GM12878 (cell line): ENCODE measurements around the gene FRMD8. TPM values are rescaled to one million over a fixed set of nuclear protein-coding genes. Genes with fewer than 3 reads are reported as not detected.
A peak's percentile ranks its signal among the peaks of the same experiment; 100 is the strongest.

Source experiments
- BCL11A ChIP-seq: IDR thresholded peaks from 2 replicates; pipeline ENCODE4 v1.6.1; 2011; ENCODE audit warnings: low read depth, low read length
- E2F8 ChIP-seq: fragments of 450-650 bp; IDR thresholded peaks from 2 replicates; pipeline ENCODE4 v1.6.1; 2018; ENCODE audit warnings: mild to moderate bottlenecking, low read depth, moderate library complexity; ENCODE audit not compliant: partially characterized antibody
- IKZF2 ChIP-seq, 2 experiments: fragments of 450-650 bp; IDR thresholded peaks; 2 replicates each; pipeline ENCODE4 v1.6.1; 2017; ENCODE audit warnings: mild to moderate bottlenecking in 2 of 2, moderate library complexity in 2 of 2
- IRF3 ChIP-seq: fragments of 450-650 bp; IDR thresholded peaks from 2 replicates; pipeline ENCODE4 v1.6.1; 2014; ENCODE audit warnings: mild to moderate bottlenecking
- IRF5 ChIP-seq: fragments of 450-650 bp; IDR thresholded peaks from 2 replicates; pipeline ENCODE4 v1.6.1; 2017; ENCODE audit warnings: borderline replicate concordance
- JUND ChIP-seq: IDR thresholded peaks from 2 replicates; pipeline ENCODE4 v1.6.1; 2012; ENCODE audit warnings: low read depth, mild to moderate bottlenecking, low read length, improper control_type of control experiment, moderate library complexity
- LARP7 ChIP-seq: fragments of 450-650 bp; IDR thresholded peaks from 2 replicates; pipeline ENCODE4 v1.6.1; 2017; ENCODE audit warnings: mild to moderate bottlenecking
- MYB ChIP-seq: fragments of 150-350 bp; IDR thresholded peaks from 2 replicates; pipeline ENCODE4 v1.6.1; 2014; ENCODE audit warnings: mild to moderate bottlenecking, low read depth, low read length, borderline replicate concordance
- NFYA ChIP-seq: IDR thresholded peaks from 2 replicates; pipeline ENCODE4 v1.6.1; 2011; ENCODE audit warnings: low read depth, mild to moderate bottlenecking, low read length, improper control_type of control experiment, borderline replicate concordance
- NRF1 ChIP-seq: conservative IDR thresholded peaks from 2 replicates; pipeline ENCODE4 v1.6.1; 2011; ENCODE audit warnings: mild to moderate bottlenecking, low read depth, low read length, improper control_type of control experiment
- POLR2AphosphoS2 ChIP-seq: IDR thresholded peaks from 2 replicates; pipeline ENCODE4 v1.6.1; 2011; ENCODE audit warnings: low read depth, mild to moderate bottlenecking, low read length, improper control_type of control experiment, moderate library complexity
- RCOR1 ChIP-seq: conservative IDR thresholded peaks from 2 replicates; pipeline ENCODE4 v1.6.1; 2012; ENCODE audit warnings: low read depth, low read length, improper control_type of control experiment
- SMC3 ChIP-seq: IDR thresholded peaks from 2 replicates; pipeline ENCODE4 v1.6.1; 2011; ENCODE audit warnings: low read length, improper control_type of control experiment, borderline replicate concordance
- SREBF1 ChIP-seq: IDR thresholded peaks from 2 replicates; pipeline ENCODE4 v1.6.1; 2012; ENCODE audit warnings: mild to moderate bottlenecking, low read length
- TCF12 ChIP-seq: IDR thresholded peaks from 2 replicates; pipeline ENCODE4 v1.6.1; 2011; ENCODE audit warnings: low read depth, mild to moderate bottlenecking, low read length
- TCF3 ChIP-seq: IDR thresholded peaks from 2 replicates; pipeline ENCODE4 v1.6.1; 2012; ENCODE audit warnings: low read depth, mild to moderate bottlenecking, low read length, borderline replicate concordance; ENCODE audit not compliant: insufficient read depth
- TCF7 ChIP-seq: IDR thresholded peaks from 2 replicates; pipeline ENCODE4 v1.6.1; 2014; ENCODE audit warnings: antibody characterized with exemption, borderline replicate concordance
- YY1 ChIP-seq: IDR thresholded peaks from 2 replicates; pipeline ENCODE4 v1.6.1; 2011; ENCODE audit warnings: low read depth, mild to moderate bottlenecking, low read length
- ZBED1 ChIP-seq: IDR thresholded peaks from 2 replicates; pipeline ENCODE4 v1.6.1; 2016; ENCODE audit warnings: borderline replicate concordance
- ZBTB11 ChIP-seq: fragments of 450-650 bp; formaldehyde crosslinking; IDR thresholded peaks from 2 replicates; pipeline ENCODE4 v1.5.0; 2022; ENCODE audit warnings: mild to moderate bottlenecking, missing genetic modification characterization
- ZNF384 ChIP-seq: IDR thresholded peaks from 2 replicates; pipeline ENCODE4 v1.6.1; 2012; ENCODE audit warnings: low read depth, mild to moderate bottlenecking, low read length, improper control_type of control experiment, borderline replicate concordance
- polyA plus RNA-seq, 11 experiments: library from polyadenylated mRNA; depleted of rRNA in 4 of 11; unstranded in 6 of 11; stranded (reverse) in 5 of 11; fragments of >200 nt; fragmentation: Nextera tagmentation in 4 of 11; fragmentation: Illumina TruSeq in 1 of 11; extraction: Ambion mirVana in 4 of 11; extraction: Trizol in 1 of 11; gene quantifications; 1 replicate in 1 of 11; 2 replicates in 10 of 11; pipeline versions ENCODE4 v1.2.1 to v1.2.3, GENCODE V29; 2011 to 2016; ENCODE audit warnings: inconsistent platforms in 2 of 11, missing spikeins in 2 of 11, low read depth in 1 of 11
- total RNA-seq, 4 experiments: library from RNA; depleted of rRNA in 3 of 4; stranded (reverse); fragments of >200 nt in 3 of 4; fragmentation: Illumina TruSeq in 1 of 4; extraction: Trizol in 1 of 4; gene quantifications; 2 replicates each; pipeline versions ENCODE4 v1.2.1 to v1.2.3, GENCODE V29; 2013 to 2021

Gene FRMD8
- total and polyA plus RNA-seq, 10 of the 15 experiments (the other 5 are each of a cell fraction or from before 2014, with no cell fraction given): 8.3 to 69.4 (median 28.0) TPM

- 0 out of 2 replicates have a peak, but pooled peaks have one; percentile 17 for TF ChIP-seq YY1
- no peak for TF ChIP-seq IRF5
- no peak for TF ChIP-seq TCF12
- TF ChIP-seq IRF3: no peak
- TF ChIP-seq TCF7: no peak
- no peak for TF ChIP-seq TCF3
- TF ChIP-seq POLR2AphosphoS2: peak; percentile 91
- 0 out of 2 replicates have a peak, but pooled peaks have one; percentile 31 for TF ChIP-seq JUND
- 0 out of 2 replicates have a peak, but pooled peaks have one; percentile 67 for TF ChIP-seq MYB
- peak; percentile 50; the same call in 1 of the 2 replicates for TF ChIP-seq ZBTB11 (CRISPR knock-in tag)
- TF ChIP-seq SREBF1: no peak
- TF ChIP-seq LARP7: 0 out of 2 replicates have a peak, but pooled peaks have one; percentile 45
- TF ChIP-seq SMC3: no peak
- TF ChIP-seq ZNF384: no peak
- peak; percentile 52 to 56; a peak in 3 of 4 replicates for TF ChIP-seq IKZF2 (IDR thresholded peaks at IDR 0.05)
- no peak for TF ChIP-seq NRF1
- no peak for TF ChIP-seq E2F8
- no peak for TF ChIP-seq BCL11A
- TF ChIP-seq NFYA: no peak
- TF ChIP-seq RCOR1: no peak
- 0 out of 2 replicates have a peak, but pooled peaks have one; percentile 84 for TF ChIP-seq ZBED1
Observed at GRCh38 chr11:65425971-65426838, 39.8 kb downstream of the FRMD8 start (continued).
